PC-3 (cell line): Measurements from ENCODE around the gene NCMAP. TPM values are rescaled to one million over a fixed set of nuclear protein-coding genes. Genes with fewer than 3 reads are reported as not detected.

Source experiments
- ATAC-seq: fragments of 200-7000 bp; cut with Tn5 transposase; 2 replicates; pipeline ENCODE4 v1.9.1; 2020; ENCODE audit warnings: mild to moderate bottlenecking, moderate library complexity
- BruUV-seq: library from RNA; stranded (reverse); fragments of 400-500 nt; replicated peaks from 2 replicates; lab custom pipeline; 2021; lab: Mats Ljungman, UMichigan
- CTCF ChIA-PET: fragments of 300-600 bp; sonication (Branson Sonifier 250); formaldehyde crosslinking; loops from one replicate; lab custom pipeline; 2022; ENCODE audit warnings: antibody characterized with exemption; lab: Charles Lee
- POLR2A ChIA-PET: fragments of 300-600 bp; sonication (Branson Sonifier 250); formaldehyde crosslinking; loops from one replicate; lab custom pipeline; 2022; ENCODE audit warnings: antibody characterized with exemption; ENCODE audit not compliant: unreplicated experiment; lab: Charles Lee
- DNase-seq: peaks from one replicate; pipeline ENCODE4 v3.0.0-alpha.2; 2015
- H2AFZ ChIP-seq: fragments of 300-600 bp; sonication (generic); 2 replicates; pipeline ENCODE4 v1.6.0; 2016; ENCODE audit warnings: antibody characterized with exemption, low read length
- H3F3A ChIP-seq: fragments of 300-600 bp; sonication (generic); one replicate; pipeline ENCODE4 v1.6.0; 2017; ENCODE audit warnings: antibody characterized with exemption, low read length, control low read depth, mild to moderate bottlenecking; ENCODE audit not compliant: unreplicated experiment
- H3K27ac ChIP-seq: fragments of 300-600 bp; sonication (generic); 2 replicates; pipeline ENCODE4 v1.5.1; 2016; ENCODE audit warnings: mild to moderate bottlenecking, low read length
- H3K27me3 ChIP-seq: fragments of 300-600 bp; sonication (generic); 2 replicates; pipeline ENCODE4 v1.6.1; 2016; ENCODE audit warnings: low read length, mixed read lengths
- H3K36me3 ChIP-seq: fragments of 300-600 bp; sonication (generic); 2 replicates; pipeline ENCODE4 v1.6.1; 2016; ENCODE audit warnings: low read depth, mixed run types, low read length, mixed read lengths
- H3K4me1 ChIP-seq: fragments of 300-600 bp; sonication (generic); 2 replicates; pipeline ENCODE4 v1.5.1; 2016; ENCODE audit warnings: low read length; ENCODE audit not compliant: insufficient read depth
- H3K4me2 ChIP-seq: fragments of 300-600 bp; sonication (generic); 2 replicates; pipeline ENCODE4 v1.6.0; 2016; ENCODE audit warnings: low read length
- H3K4me3 ChIP-seq: fragments of 300-600 bp; sonication (generic); 2 replicates; pipeline ENCODE4 v1.5.1; 2016; ENCODE audit warnings: mild to moderate bottlenecking, low read length, mixed read lengths
- H3K79me2 ChIP-seq: fragments of 300-600 bp; sonication (generic); 2 replicates; pipeline ENCODE4 v1.6.1; 2017; ENCODE audit warnings: low read length, mixed read lengths
- H3K9ac ChIP-seq: fragments of 300-600 bp; sonication (generic); 2 replicates; pipeline ENCODE4 v1.6.0; 2016; ENCODE audit warnings: mild to moderate bottlenecking, low read length
- H3K9me2 ChIP-seq: fragments of 300-600 bp; sonication (generic); replicated peaks from 2 replicates; pipeline ENCODE4 v1.6.1; 2016; ENCODE audit warnings: mixed run types, low read length, mixed read lengths
- H3K9me3 ChIP-seq: fragments of 300-600 bp; sonication (generic); 2 replicates; pipeline ENCODE4 v1.6.1; 2016; ENCODE audit warnings: low read length, mixed read lengths
- H4K20me1 ChIP-seq: fragments of 300-600 bp; sonication (generic); 2 replicates; pipeline ENCODE4 v1.6.1; 2016; ENCODE audit warnings: low read length, mixed read lengths
- EZH2 ChIP-seq: fragments of 300-600 bp; sonication (generic); IDR thresholded peaks from one replicate; pipeline ENCODE4 v1.6.1; 2017; ENCODE audit warnings: antibody characterized with exemption, mild to moderate bottlenecking, low read length; ENCODE audit not compliant: unreplicated experiment
- EZH2phosphoT487 ChIP-seq: fragments of 300-600 bp; sonication (generic); IDR thresholded peaks from 2 replicates; pipeline ENCODE4 v1.6.1; 2018; ENCODE audit warnings: mild to moderate bottlenecking, antibody characterized with exemption, low read length, borderline replicate concordance
- intact Hi-C: fragments of 100-400 bp; cut with micrococcal nuclease; formaldehyde crosslinking; loops from 2 replicates; pipeline ENCODE4 v1.9.0; 2023
- total RNA-seq: library from RNA; depleted of rRNA; stranded (reverse); fragments of >200 nt; gene quantifications from 2 replicates; pipeline ENCODE4 v1.2.3, GENCODE V29; 2014
- TF ChIP-seq, protein P1 (sequence below): fragments of 300-600 bp; sonication (generic); conservative IDR thresholded peaks from 2 replicates; pipeline ENCODE4 v1.5.1; 2017; ENCODE audit warnings: antibody characterized with exemption, low read depth, mild to moderate bottlenecking, low read length

NCMAP gene
- total RNA-seq, 1 experiment from 2014 or later = 1.8 TPM

GRCh38 chr1:24605534-24606295 lies 49.8 kb downstream of the NCMAP start:
- H3K9me2 ChIP-seq = no peaks in the 10 kb centered on the region
- CTCF ChIA-PET = no interaction called here
- no peaks in the 10 kb centered on the region for H3F3A ChIP-seq
- H3K27me3 ChIP-seq = no peaks in the 10 kb centered on the region
- POLR2A ChIA-PET = no interaction called here
- intact Hi-C loops = no loop called here
- H3K4me2 ChIP-seq = no peak overlapping the region
- no peaks in the 10 kb centered on the region for H3K36me3 ChIP-seq
- no peak overlapping the region for H3K9ac ChIP-seq
- no peak overlapping the region for H3K4me3 ChIP-seq
- no peak for ATAC-seq
- no peaks in the 10 kb centered on the region for H4K20me1 ChIP-seq
- TF ChIP-seq EZH2 = no peak
- no peak for TF ChIP-seq EZH2phosphoT487
- TF ChIP-seq, protein P1, sequence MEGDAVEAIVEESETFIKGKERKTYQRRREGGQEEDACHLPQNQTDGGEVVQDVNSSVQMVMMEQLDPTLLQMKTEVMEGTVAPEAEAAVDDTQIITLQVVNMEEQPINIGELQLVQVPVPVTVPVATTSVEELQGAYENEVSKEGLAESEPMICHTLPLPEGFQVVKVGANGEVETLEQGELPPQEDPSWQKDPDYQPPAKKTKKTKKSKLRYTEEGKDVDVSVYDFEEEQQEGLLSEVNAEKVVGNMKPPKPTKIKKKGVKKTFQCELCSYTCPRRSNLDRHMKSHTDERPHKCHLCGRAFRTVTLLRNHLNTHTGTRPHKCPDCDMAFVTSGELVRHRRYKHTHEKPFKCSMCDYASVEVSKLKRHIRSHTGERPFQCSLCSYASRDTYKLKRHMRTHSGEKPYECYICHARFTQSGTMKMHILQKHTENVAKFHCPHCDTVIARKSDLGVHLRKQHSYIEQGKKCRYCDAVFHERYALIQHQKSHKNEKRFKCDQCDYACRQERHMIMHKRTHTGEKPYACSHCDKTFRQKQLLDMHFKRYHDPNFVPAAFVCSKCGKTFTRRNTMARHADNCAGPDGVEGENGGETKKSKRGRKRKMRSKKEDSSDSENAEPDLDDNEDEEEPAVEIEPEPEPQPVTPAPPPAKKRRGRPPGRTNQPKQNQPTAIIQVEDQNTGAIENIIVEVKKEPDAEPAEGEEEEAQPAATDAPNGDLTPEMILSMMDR = no peak
- no peak overlapping the region for H3K27ac ChIP-seq
- peaks cover 8% of the 10 kb centered on the region for H3K4me1 ChIP-seq
- H3K9me3 ChIP-seq = no peaks in the 10 kb centered on the region
- H2AFZ ChIP-seq = no peak overlapping the region
- no peaks in the 10 kb centered on the region for H3K79me2 ChIP-seq
- no TSS peak for BruUV-seq
- DNase-seq = no peak

DNA sequence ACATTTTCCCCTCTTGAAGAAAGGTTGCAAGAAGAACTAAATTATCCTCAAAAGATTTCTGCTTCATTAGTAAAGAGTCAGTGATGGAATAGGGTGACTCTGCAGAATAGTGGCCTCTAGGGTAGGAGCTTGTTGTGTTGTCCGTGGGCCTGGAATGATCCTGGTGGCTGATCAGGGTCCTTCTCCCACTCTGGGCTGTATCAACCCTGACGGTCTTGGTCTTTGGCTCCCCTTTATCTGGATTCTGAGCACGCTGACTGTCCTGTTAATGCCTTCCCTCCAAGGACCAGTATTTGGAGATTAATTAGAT lies 50.4 kb downstream of the NCMAP start:
- Histone ChIP-seq H3K4me1 (peaks cover 8% of the 10 kb centered on the region), H3K9me2 (no peaks in the 10 kb centered on the region), H3K27me3 (no peaks in the 10 kb centered on the region), H3K79me2 (no peaks in the 10 kb centered on the region), H3K4me3 (no peak overlapping the region), H2AFZ (no peak overlapping the region), H4K20me1 (no peaks in the 10 kb centered on the region), H3K27ac (no peak overlapping the region), H3K9me3 (no peaks in the 10 kb centered on the region), H3K36me3 (no peaks in the 10 kb centered on the region), H3K4me2 (no peak overlapping the region), H3K9ac (no peak overlapping the region), H3F3A (no peaks in the 10 kb centered on the region)
- TF ChIP-seq EZH2 = no peak
- TF ChIP-seq, protein P1 = no peak
- no peak for TF ChIP-seq EZH2phosphoT487
- POLR2A ChIA-PET = no interaction called here
- BruUV-seq = no TSS peak
- intact Hi-C loops = no loop called here
- no peak for ATAC-seq
- CTCF ChIA-PET = no interaction called here
- no peak for DNase-seq

GRCh38 chr1:24606621-24607020 lies 50.7 kb downstream of the NCMAP start:
- TF ChIP-seq, protein P1 = no peak
- TF ChIP-seq EZH2phosphoT487 = no peak
- TF ChIP-seq EZH2 = no peak
- Histone ChIP-seq H3K4me1 (peaks cover 8% of the 10 kb centered on the region), H3K27ac (no peak overlapping the region), H3K27me3 (no peaks in the 10 kb centered on the region), H3F3A (no peaks in the 10 kb centered on the region), H3K36me3 (no peaks in the 10 kb centered on the region), H3K4me3 (no peak overlapping the region), H4K20me1 (no peaks in the 10 kb centered on the region), H2AFZ (no peak overlapping the region), H3K79me2 (no peaks in the 10 kb centered on the region), H3K4me2 (no peak overlapping the region), H3K9me2 (no peaks in the 10 kb centered on the region), H3K9ac (no peak overlapping the region), H3K9me3 (no peaks in the 10 kb centered on the region)
- intact Hi-C loops = no loop called here
- DNase-seq (peak; percentile 15), ATAC-seq (no peak)
- no TSS peak for BruUV-seq
- ChIA-PET POLR2A (no interaction called here), CTCF (no interaction called here)
